Inflammatory macrophage (primary cell): Measurements from ENCODE around the gene BICRAL.
A peak's percentile ranks its signal among the peaks of the same experiment; 100 is the strongest.

ENCODE experiments used
- DNase-seq, 2 donors: peaks; one replicate each; pipeline ENCODE4 v3.0.0-alpha.2; 2020 to 2022
- total RNA-seq, 18 experiments: gene quantifications; one replicate each; lab custom pipeline; 2026; ENCODE audit warnings: mixed read lengths in 6 of 18, inconsistent platforms in 2 of 18; lab: John Stamatoyannopoulos, UW

Gene BICRAL
- 2.6 to 36.5 (median 10.0) reads per million in 18 experiments for total RNA-seq

GRCh38 chr6:42781796-42782688 lies at the start of gene BICRAL:
Gene BICRAL, plus strand, starts transcription at chr6:42782052. Its CDS starts 39,971 bp downstream, at chr6:42822023.
- peak; percentile 73 for DNase-seq

DNA sequence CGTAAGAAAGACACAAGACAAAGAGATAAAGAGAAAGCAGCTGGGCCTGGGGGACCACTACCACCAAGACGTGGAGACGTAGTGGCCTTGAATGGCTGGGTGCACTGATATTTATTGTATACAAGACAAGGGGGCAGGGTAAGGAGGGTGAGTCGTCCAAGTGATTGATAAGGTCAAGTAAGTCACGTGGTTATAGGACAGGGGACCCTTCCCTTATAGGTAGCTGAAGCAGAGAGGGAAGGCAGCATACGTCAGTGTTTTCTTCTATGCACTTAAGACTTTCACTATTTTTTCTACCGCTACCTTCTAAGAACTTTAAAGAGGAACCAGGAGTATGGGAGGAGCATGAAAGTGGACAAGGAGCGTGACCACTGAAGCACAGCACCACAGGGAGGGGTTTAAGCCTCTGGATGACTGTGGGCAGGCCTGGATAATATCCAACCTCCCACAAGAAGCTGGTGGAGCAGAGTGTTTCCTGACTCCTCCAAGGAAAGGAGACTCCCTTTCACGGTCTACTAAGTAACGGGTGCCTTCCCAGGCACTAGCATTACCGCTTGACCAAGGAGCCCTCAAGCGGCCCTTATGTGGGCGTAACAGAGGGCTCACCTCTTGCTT lies 47.9 kb upstream of the BICRAL start:
- peak in 1 of 2 donors; percentile 16 for DNase-seq

DNA sequence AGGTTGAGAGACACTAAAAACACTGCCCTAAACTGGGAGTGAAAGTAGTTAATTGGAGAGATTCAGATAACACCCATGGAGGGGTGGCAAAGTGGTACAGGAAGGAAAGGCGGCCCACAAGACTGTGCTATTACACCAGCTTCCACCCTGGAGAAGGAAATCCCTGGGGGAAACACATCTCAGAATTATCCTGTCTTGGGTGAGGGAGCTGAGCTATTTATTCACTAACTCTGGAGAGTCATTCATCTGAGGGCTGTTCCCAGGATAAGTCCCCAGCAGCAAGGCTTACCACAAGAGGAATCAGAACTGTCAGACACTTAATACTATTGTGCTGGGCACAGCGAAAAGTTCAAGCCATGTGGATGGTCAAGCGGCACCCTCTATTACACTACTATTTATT lies 45.9 kb upstream of the BICRAL start:
- no peak for DNase-seq

DNA sequence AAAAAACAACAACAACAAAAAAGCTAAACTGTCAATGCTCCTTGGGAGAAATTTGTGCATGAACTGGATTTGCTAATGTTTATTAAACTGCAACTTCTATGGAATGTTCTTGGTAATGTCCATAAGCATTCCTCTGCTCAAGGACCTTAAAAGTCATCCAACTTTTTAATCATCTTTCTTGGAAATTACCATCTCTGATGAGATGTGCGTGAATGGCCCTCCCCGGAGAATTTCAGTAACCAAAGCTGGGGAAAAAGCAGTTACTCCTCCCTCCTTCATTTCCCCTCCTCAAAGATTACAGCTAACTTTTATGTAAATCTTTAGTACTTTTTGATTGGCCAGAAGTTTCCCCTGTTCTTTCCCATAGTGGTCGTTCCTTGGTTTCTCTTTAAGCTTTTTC lies 41.1 kb upstream of the BICRAL start:
- no peak for DNase-seq

DNA sequence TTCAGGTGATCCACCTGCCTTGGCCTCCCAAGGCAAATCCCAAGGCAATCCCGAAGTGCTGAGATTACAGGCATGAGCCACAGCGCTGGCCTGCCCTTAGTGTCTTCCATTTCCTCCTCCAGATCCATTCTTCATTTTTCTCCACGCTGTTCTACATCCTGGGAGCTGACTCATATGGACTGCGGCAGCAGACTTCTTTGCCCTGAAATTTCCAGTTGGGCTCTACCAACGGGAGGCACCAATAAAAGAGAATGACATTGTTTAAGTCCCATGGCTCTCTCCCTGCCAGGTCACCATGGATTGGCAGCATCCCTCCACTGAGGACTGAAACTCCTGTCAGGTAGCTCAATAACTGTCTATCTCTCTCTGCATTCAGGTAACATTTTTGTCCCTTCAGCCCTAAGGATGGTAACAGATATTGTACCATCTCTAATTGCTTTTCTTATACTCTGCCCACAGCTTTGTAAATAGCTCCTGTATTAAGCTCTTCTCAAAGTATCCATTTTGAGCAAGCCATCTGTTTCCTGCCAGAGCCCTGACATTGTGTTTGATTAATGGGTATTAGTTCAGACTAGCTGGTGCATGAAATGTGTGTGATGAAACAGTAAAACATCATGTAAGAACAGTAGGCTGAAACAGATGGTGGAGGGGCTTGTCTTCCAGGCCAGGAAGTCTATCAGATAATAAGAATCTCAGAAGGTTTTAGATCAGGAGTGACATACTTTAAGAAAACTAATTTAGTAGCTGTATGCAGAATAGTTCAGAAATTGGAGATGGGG lies 39.5 kb upstream of the BICRAL start:
- no peak for DNase-seq

GRCh38 chr6:42744351-42744893 lies 37.4 kb upstream of the BICRAL start:
- DNase-seq = no peak

- peak; percentile 29 to 46 for DNase-seq
These were observed 36.7 kb upstream of the BICRAL start for GRCh38 chr6:42745083-42745639.

- peak; percentile 98 for DNase-seq
These were observed 36.0 kb upstream of the BICRAL start, which contains the start of gene TBCC for GRCh38 chr6:42745640-42746462. Gene TBCC, minus strand, starts transcription at chr6:42746103. Its CDS starts 30 bp downstream, at chr6:42746073.

GRCh38 chr6:42746463-42747391 lies 35.1 kb upstream of the BICRAL start:
- DNase-seq = peak; percentile 86 to 94

GRCh38 chr6:42748203-42748898 lies 33.5 kb upstream of the BICRAL start:
- no peak for DNase-seq

GRCh38 chr6:42751055-42751454 lies 30.8 kb upstream of the BICRAL start:
- peak; percentile 37 to 45 for DNase-seq

- DNase-seq = no peak
These were observed 27.1 kb upstream of the BICRAL start for GRCh38 chr6:42754759-42755158.

GRCh38 chr6:42756722-42757121 lies 25.1 kb upstream of the BICRAL start:
- DNase-seq = no peak

DNA sequence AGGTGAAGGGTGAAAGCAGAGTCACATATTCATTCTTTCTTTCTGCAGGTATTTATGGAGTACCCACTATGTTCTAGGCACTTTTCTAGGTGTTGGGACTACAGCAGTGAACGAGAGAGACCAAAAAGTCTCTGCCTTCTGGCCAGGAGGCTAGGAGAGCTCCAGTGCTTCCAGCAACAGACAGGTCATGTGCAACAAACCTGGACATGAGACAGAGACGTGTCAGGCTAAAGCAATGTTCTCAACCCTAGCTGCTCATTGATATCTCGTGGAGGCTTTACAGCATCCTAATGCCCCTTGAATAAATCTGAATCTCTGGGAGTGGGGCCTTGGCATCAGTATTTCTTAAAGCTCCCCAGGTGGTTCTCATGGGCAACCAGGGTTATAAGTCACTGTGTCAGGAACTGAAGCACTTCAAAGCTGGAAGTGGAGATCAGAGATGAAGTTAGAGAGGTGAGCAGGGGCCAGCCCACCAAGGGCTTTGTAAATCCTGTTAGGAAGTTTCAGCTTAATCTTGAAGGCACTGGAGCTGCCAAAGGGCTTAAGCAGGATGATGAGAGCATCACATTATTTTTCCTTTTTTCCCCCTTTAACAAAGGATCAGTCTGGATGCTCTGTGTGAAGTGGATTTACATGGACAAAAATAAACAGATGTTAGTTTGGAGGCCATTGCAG lies 23.0 kb upstream of the BICRAL start:
- no peak for DNase-seq

DNA sequence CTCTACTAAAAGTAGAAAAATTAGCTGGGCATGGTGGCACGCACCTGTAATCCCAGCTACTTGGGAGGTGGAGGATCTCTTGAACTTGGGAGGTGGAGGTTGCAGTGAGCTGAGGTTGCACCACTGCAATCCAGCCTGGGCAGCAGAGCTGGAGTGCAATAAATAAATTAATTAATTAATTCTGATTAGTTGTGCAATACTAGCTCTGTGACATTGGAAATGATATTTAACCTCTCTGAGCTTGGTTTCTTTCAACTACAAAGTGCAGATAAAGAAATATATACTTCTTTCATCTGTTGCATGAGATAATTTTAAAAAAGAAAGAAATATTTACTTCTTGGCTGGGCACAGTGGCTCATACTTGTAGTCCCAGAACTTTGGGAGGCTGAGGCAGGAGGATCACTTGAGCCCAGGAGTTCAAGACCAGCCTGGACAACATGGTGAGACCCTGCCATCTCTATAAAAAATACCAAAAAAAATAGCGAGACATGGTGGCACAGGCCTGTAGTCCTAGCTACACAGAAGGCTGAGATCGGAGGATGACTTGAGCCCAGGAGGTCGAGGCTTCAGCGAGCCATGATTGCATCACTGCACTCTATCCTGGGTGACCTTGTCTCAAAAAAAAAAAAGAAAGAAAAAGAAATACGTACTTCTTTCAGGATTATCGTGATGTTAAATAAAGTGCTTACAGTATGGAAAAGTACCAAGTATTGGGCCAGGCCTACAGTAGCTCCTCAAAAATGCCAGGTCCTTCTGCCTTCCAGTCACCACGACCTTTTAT lies 20.4 kb upstream of the BICRAL start:
- no peak for DNase-seq

GRCh38 chr6:42762426-42762859 lies 19.4 kb upstream of the BICRAL start:
- no peak for DNase-seq

- no peak for DNase-seq
These were observed 18.9 kb upstream of the BICRAL start for GRCh38 chr6:42762950-42763349.
